WTC11 (cell line): ENCODE results near the gene INHA. TPM values are rescaled to one million over a fixed set of nuclear protein-coding genes. Genes with fewer than 3 reads are reported as not detected.

ENCODE experiments used
- ATAC-seq: fragments of 200-7000 bp; cut with Tn5 transposase; 2 replicates; pipeline ENCODE4 v1.10.0; 2021; ENCODE audit warnings: mild to moderate bottlenecking, moderate library complexity
- CTCF ChIA-PET: fragments of 300-600 bp; sonication (Branson Sonifier 250); formaldehyde crosslinking; loops from one replicate; lab custom pipeline; 2021; ENCODE audit warnings: antibody characterized with exemption; lab: Charles Lee
- POLR2A ChIA-PET: fragments of 350-600 bp; sonication (Branson Sonifier 250); formaldehyde crosslinking; loops from one replicate; lab custom pipeline; 2021; ENCODE audit warnings: antibody characterized with exemption; lab: Charles Lee
- DNase-seq: peaks from one replicate; pipeline ENCODE4 v3.0.0; 2021; ENCODE audit warnings: low spot score
- H3K27ac Mint-ChIP-seq: 2 replicates; pipeline ENCODE4 v1.8.0; 2021; ENCODE audit warnings: mixed read lengths
- H3K27me3 Mint-ChIP-seq: 2 replicates; pipeline ENCODE4 v1.8.0; 2021; ENCODE audit warnings: low read depth, mild to moderate bottlenecking, moderate library complexity, mixed read lengths
- H3K36me3 Mint-ChIP-seq: 2 replicates; pipeline ENCODE4 v1.8.0; 2021; ENCODE audit warnings: mixed read lengths
- H3K4me1 Mint-ChIP-seq: 2 replicates; pipeline ENCODE4 v1.8.0; 2022; ENCODE audit warnings: mixed read lengths
- H3K4me3 Mint-ChIP-seq: 2 replicates; pipeline ENCODE4 v1.8.0; 2021; ENCODE audit warnings: mild to moderate bottlenecking, moderate library complexity, mixed read lengths
- H3K9me3 Mint-ChIP-seq: 2 replicates; pipeline ENCODE4 v1.8.0; 2021; ENCODE audit warnings: mixed read lengths
- ELF4 ChIP-seq: sonication (generic); formaldehyde crosslinking; IDR thresholded peaks from 2 replicates; pipeline ENCODE4 v1.8.1; 2022; ENCODE audit warnings: low read depth, mild to moderate bottlenecking, moderate library complexity, missing genetic modification reagents
- EMX1 ChIP-seq: fragments of 250-450 bp; sonication (Bioruptor Pico); IDR thresholded peaks from 2 replicates; pipeline ENCODE4 v1.8.0; 2021; ENCODE audit warnings: mild to moderate bottlenecking
- GABPB1 ChIP-seq: sonication (generic); formaldehyde crosslinking; IDR thresholded peaks from 2 replicates; pipeline ENCODE4 v1.8.1; 2023; ENCODE audit warnings: mild to moderate bottlenecking, missing genetic modification reagents
- HMGA2 ChIP-seq: fragments of 250-450 bp; sonication (Bioruptor Pico); IDR thresholded peaks from 2 replicates; pipeline ENCODE4 v1.4.0; 2021; ENCODE audit warnings: mild to moderate bottlenecking, moderate library complexity
- IRF2 ChIP-seq: sonication (generic); formaldehyde crosslinking; IDR thresholded peaks from 2 replicates; pipeline ENCODE4 v1.8.0; 2022; ENCODE audit warnings: low read depth, missing genetic modification reagents, borderline replicate concordance
- MLX ChIP-seq: sonication (generic); formaldehyde crosslinking; IDR thresholded peaks from 2 replicates; pipeline ENCODE4 v1.8.1; 2023; ENCODE audit warnings: mild to moderate bottlenecking, missing genetic modification reagents, moderate library complexity
- NFE2L1 ChIP-seq: sonication (generic); formaldehyde crosslinking; IDR thresholded peaks from 2 replicates; pipeline ENCODE4 v1.8.1; 2023; ENCODE audit warnings: missing genetic modification reagents
- NFYB ChIP-seq: sonication (generic); formaldehyde crosslinking; conservative IDR thresholded peaks from 2 replicates; pipeline ENCODE4 v1.8.0; 2022; ENCODE audit warnings: low read depth, missing genetic modification reagents
- STAT6 ChIP-seq: sonication (generic); formaldehyde crosslinking; conservative IDR thresholded peaks from 2 replicates; pipeline ENCODE4 v1.8.1; 2023; ENCODE audit warnings: mild to moderate bottlenecking, low read depth, missing genetic modification reagents, moderate library complexity
- ZNF263 ChIP-seq: sonication (generic); formaldehyde crosslinking; IDR thresholded peaks from 2 replicates; pipeline ENCODE4 v1.8.1; 2022; ENCODE audit warnings: low read depth, mild to moderate bottlenecking, moderate library complexity, missing genetic modification reagents
- total RNA-seq: library from RNA; stranded (reverse); gene quantifications from 3 replicates; pipeline ENCODE4 v1.2.3, GENCODE V29; 2021
- TF ChIP-seq, protein P1 (sequence below): sonication (generic); formaldehyde crosslinking; IDR thresholded peaks from 2 replicates; pipeline ENCODE4 v1.8.1; 2023; ENCODE audit warnings: mild to moderate bottlenecking, missing genetic modification reagents, borderline replicate concordance
- TF ChIP-seq, protein P2 (sequence below): fragments of 250-450 bp; sonication (Bioruptor Pico); conservative IDR thresholded peaks from 2 replicates; pipeline ENCODE4 v1.9.0; 2021; ENCODE audit warnings: mild to moderate bottlenecking
- TF ChIP-seq, protein P3 (sequence below): sonication (generic); formaldehyde crosslinking; conservative IDR thresholded peaks from 2 replicates; pipeline ENCODE4 v1.8.1; 2022; ENCODE audit warnings: mild to moderate bottlenecking, missing genetic modification reagents
- TF ChIP-seq, protein P4 (sequence below): sonication (generic); formaldehyde crosslinking; IDR thresholded peaks from 2 replicates; pipeline ENCODE4 v1.8.1; 2023; ENCODE audit warnings: mild to moderate bottlenecking, missing genetic modification reagents
- TF ChIP-seq, protein P5 (sequence below): sonication (generic); formaldehyde crosslinking; IDR thresholded peaks from 2 replicates; pipeline ENCODE4 v1.8.1; 2023; ENCODE audit warnings: mild to moderate bottlenecking, missing genetic modification reagents

The INHA gene
- total RNA-seq, 1 experiment from 2014 or later: 1.4 TPM

DNA sequence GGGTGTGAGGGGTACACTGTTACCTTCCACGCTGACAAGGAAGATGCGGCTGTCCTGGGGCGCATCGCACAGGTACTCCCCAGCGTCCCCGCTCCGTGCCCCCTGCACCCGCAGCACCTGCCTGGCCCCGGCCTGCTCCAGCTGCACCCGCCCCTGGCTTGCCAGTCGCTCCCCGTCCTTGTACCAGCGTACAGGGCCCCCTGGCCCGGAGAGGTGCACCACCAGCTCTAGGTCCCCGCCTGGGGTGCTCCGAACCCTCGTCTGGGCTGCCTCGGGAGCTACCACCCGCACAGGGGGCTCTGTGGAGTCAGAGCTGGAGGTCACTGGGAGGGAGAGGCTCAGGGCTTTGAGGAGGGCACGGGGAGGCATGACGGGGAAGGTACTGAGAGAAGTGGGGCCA, 14.8 kb upstream of the INHA start:
- H3K27me3 Mint-ChIP-seq: peaks cover 22% of the 10 kb centered on the region

GRCh38 chr2:219557791-219558785, 14.0 kb upstream of the INHA start:
- no peak overlapping the region for H3K27ac Mint-ChIP-seq
- CTCF ChIA-PET: interaction anchor here (2.7 to 7.2 kb wide), 2 partner anchors 14 to 18 kb away, joined by 34 to 86 read pairs; partner anchors contain the start of genes CHPF and TMEM198
- peaks cover 20% of the 10 kb centered on the region for H3K27me3 Mint-ChIP-seq
- no peaks in the 10 kb centered on the region for H3K9me3 Mint-ChIP-seq
- DNase-seq (no peak), ATAC-seq (no peak)
- H3K4me1 Mint-ChIP-seq: peaks cover 38% of the 10 kb centered on the region
- no peak overlapping the region for H3K4me3 Mint-ChIP-seq
- H3K36me3 Mint-ChIP-seq: peaks cover 18% of the 10 kb centered on the region
- POLR2A ChIA-PET: interaction anchor here (1.0 to 1.4 kb wide), 2 partner anchors 14 to 40 kb away, joined by 4 read pairs; partner anchors contain the start of genes CHPF, STK11IP and TMEM198
- TF ChIP-seq EMX1 (CRISPR knock-in tag) (no peak), STAT6 (CRISPR knock-in tag) (no peak), GABPB1 (CRISPR knock-in tag) (no peak), HMGA2 (CRISPR knock-in tag) (no peak), NFYB (CRISPR knock-in tag) (no peak), NFE2L1 (CRISPR knock-in tag) (no peak), ZNF263 (CRISPR knock-in tag) (no peak), IRF2 (CRISPR knock-in tag) (no peak)
- TF ChIP-seq, protein P1, sequence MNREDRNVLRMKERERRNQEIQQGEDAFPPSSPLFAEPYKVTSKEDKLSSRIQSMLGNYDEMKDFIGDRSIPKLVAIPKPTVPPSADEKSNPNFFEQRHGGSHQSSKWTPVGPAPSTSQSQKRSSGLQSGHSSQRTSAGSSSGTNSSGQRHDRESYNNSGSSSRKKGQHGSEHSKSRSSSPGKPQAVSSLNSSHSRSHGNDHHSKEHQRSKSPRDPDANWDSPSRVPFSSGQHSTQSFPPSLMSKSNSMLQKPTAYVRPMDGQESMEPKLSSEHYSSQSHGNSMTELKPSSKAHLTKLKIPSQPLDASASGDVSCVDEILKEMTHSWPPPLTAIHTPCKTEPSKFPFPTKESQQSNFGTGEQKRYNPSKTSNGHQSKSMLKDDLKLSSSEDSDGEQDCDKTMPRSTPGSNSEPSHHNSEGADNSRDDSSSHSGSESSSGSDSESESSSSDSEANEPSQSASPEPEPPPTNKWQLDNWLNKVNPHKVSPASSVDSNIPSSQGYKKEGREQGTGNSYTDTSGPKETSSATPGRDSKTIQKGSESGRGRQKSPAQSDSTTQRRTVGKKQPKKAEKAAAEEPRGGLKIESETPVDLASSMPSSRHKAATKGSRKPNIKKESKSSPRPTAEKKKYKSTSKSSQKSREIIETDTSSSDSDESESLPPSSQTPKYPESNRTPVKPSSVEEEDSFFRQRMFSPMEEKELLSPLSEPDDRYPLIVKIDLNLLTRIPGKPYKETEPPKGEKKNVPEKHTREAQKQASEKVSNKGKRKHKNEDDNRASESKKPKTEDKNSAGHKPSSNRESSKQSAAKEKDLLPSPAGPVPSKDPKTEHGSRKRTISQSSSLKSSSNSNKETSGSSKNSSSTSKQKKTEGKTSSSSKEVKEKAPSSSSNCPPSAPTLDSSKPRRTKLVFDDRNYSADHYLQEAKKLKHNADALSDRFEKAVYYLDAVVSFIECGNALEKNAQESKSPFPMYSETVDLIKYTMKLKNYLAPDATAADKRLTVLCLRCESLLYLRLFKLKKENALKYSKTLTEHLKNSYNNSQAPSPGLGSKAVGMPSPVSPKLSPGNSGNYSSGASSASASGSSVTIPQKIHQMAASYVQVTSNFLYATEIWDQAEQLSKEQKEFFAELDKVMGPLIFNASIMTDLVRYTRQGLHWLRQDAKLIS (CRISPR knock-in tag): no peak
- TF ChIP-seq, protein P2, sequence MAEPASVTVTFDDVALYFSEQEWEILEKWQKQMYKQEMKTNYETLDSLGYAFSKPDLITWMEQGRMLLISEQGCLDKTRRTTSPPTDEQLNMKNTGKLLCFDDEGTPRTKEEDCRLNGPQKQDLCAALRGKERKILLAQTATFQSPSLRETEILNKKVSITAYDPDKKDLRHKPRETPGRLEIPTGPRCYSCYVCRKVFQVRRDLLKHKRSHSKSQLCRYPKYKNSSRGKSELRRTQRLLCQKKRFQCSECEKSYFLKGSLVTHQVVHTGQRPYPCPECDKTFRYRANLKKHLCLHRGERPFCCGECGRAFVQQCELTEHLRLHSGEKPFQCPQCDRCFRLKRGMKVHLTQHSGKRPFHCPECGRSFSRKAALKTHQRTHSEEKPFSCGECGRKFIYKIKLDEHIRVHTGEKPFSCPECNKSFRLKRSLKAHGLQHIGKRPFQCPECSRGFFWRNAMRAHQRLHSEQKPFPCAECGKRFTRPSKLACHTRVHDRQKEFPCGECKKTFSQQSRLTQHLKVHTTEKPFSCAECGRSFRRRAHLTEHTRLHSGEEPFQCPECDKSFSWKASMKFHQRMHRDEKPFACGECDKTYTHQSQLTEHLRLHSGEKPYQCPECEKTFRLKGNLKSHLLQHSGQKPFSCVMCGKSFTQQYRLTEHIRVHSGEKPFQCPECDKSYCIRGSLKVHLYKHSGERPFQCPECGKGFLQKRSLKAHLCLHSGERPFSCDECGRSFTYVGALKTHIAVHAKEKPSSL: no peak

More for the DNA sequence above, 14.8 kb upstream of the INHA start:
- CTCF ChIA-PET: interaction anchor here (7.2 kb wide), 1 partner anchor 18 kb away, joined by 86 read pairs; no protein-coding TSS in a partner anchor
- peaks cover 31% of the 10 kb centered on the region for H3K4me1 Mint-ChIP-seq
- POLR2A ChIA-PET: interaction anchor here (0.7 to 1.4 kb wide), 3 partner anchors 10 to 41 kb away, joined by 3 to 4 read pairs (median 4); partner anchors contain the start of genes CHPF, STK11IP and TMEM198
- TF ChIP-seq, protein P3, sequence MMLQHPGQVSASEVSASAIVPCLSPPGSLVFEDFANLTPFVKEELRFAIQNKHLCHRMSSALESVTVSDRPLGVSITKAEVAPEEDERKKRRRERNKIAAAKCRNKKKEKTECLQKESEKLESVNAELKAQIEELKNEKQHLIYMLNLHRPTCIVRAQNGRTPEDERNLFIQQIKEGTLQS (CRISPR knock-in tag): no peak
- no peak for TF ChIP-seq MLX
- TF ChIP-seq, protein P4, sequence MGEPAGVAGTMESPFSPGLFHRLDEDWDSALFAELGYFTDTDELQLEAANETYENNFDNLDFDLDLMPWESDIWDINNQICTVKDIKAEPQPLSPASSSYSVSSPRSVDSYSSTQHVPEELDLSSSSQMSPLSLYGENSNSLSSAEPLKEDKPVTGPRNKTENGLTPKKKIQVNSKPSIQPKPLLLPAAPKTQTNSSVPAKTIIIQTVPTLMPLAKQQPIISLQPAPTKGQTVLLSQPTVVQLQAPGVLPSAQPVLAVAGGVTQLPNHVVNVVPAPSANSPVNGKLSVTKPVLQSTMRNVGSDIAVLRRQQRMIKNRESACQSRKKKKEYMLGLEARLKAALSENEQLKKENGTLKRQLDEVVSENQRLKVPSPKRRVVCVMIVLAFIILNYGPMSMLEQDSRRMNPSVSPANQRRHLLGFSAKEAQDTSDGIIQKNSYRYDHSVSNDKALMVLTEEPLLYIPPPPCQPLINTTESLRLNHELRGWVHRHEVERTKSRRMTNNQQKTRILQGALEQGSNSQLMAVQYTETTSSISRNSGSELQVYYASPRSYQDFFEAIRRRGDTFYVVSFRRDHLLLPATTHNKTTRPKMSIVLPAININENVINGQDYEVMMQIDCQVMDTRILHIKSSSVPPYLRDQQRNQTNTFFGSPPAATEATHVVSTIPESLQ (CRISPR knock-in tag): no peak
- TF ChIP-seq IRF2 (CRISPR knock-in tag): no peak
- TF ChIP-seq ELF4 (CRISPR knock-in tag): no peak
- TF ChIP-seq, protein P5, sequence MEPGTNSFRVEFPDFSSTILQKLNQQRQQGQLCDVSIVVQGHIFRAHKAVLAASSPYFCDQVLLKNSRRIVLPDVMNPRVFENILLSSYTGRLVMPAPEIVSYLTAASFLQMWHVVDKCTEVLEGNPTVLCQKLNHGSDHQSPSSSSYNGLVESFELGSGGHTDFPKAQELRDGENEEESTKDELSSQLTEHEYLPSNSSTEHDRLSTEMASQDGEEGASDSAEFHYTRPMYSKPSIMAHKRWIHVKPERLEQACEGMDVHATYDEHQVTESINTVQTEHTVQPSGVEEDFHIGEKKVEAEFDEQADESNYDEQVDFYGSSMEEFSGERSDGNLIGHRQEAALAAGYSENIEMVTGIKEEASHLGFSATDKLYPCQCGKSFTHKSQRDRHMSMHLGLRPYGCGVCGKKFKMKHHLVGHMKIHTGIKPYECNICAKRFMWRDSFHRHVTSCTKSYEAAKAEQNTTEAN (CRISPR knock-in tag): no peak
- TF ChIP-seq NFE2L1 (CRISPR knock-in tag): no peak
- TF ChIP-seq, all 79 proteins: peak for 0
- H3K27ac Mint-ChIP-seq: no peak overlapping the region
- H3K9me3 Mint-ChIP-seq: no peaks in the 10 kb centered on the region
- no peak overlapping the region for H3K4me3 Mint-ChIP-seq
- peaks cover 10% of the 10 kb centered on the region for H3K36me3 Mint-ChIP-seq
- ATAC-seq (no peak), DNase-seq (no peak)
